ENCODE results near the gene SEC14L2. TPM values are rescaled to one million over a fixed set of nuclear protein-coding genes. Genes with fewer than 3 reads are reported as not detected.

SEC14L2 gene
- total and polyA plus RNA-seq, 10 of the 15 experiments (the other 5 are each of a cell fraction or from before 2014, with no cell fraction given) = 0.08 to 4.0 (median 0.48) TPM

DNA sequence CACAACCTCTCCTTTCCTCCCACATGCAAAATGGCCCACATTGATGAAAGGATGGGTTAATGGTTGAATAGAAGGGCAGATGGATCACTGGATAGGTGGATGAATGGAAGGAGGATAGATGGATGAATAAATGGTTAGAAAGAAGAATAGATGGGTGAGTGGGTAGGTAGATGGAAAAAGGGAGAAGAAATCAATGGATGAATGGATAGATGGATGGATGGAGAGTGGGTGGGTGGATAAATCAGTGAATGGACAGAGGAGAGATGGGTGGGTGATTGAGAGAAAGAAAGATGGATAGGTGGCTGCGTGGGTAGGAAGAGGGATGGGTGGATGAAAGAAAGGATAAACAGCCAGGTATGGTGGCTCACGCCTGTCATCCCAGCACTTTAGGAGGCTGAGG is 73.8 kb downstream of the SEC14L2 start:
- intact Hi-C loops (cut with micrococcal nuclease; ENCODE audit: unreplicated experiment) (no loop called here), in situ Hi-C loops (cut with MboI) (no loop called here)
- no peak for TF ChIP-seq EZH2 (IDR thresholded peaks at IDR 0.05; ENCODE audit: borderline replicate concordance, control insufficient read depth, low read depth, low read length)
- Histone ChIP-seq H3K36me3 (ENCODE audit: control insufficient read depth in 2 of 2, insufficient read depth in 2 of 2, low read length in 1 of 2) (no peaks in the 10 kb centered on the region), H3K79me2 (ENCODE audit: control insufficient read depth, insufficient read depth, low read length) (no peaks in the 10 kb centered on the region), H3K9me3 (replicated peaks; ENCODE audit: control insufficient read depth, insufficient read depth, low read length) (no peaks in the 10 kb centered on the region), H3K4me1 (ENCODE audit: control insufficient read depth, insufficient read depth, low read length) (no peaks in the 10 kb centered on the region), H3K9ac (ENCODE audit: control insufficient read depth, insufficient read depth, low read length) (no peak overlapping the region), H4K20me1 (ENCODE audit: control insufficient read depth, insufficient read depth) (no peaks in the 10 kb centered on the region), H3K4me2 (ENCODE audit: control insufficient read depth, insufficient read depth) (no peak overlapping the region), H3K4me3 (no peak overlapping the region), H3K27me3 (replicated peaks in 1 of 2; ENCODE audit: control insufficient read depth in 2 of 2, insufficient read depth in 2 of 2, low read length in 1 of 2) (peaks cover 0 to 2% of the 10 kb centered on the region in 2 experiments; a peak in 3 of 4 replicates), H2AFZ (ENCODE audit: control insufficient read depth, low read depth, low read length) (no peak overlapping the region), H3K27ac (ENCODE audit: control insufficient read depth, insufficient read depth) (no peak overlapping the region)
- ChIA-PET POLR2A (no interaction called here), CTCF (no interaction called here), RAD21 (ENCODE audit: unreplicated experiment) (no interaction called here), SMC1A (ENCODE audit: uncharacterized antibody, unreplicated experiment) (no interaction called here)
- FAIRE-seq = no peak
- DNase-seq (ENCODE audit: low read depth, low spot score) = no peak
- 0% methylated on average over 2 of the region's 2 CpGs for WGBS (ENCODE audit: insufficient coverage, insufficient replicate concordance, low lambda C conversion rate, missing lambda C conversion rate)
- ATAC-seq = no peak
- BruUV-seq (replicated peaks) = no TSS peak

DNA sequence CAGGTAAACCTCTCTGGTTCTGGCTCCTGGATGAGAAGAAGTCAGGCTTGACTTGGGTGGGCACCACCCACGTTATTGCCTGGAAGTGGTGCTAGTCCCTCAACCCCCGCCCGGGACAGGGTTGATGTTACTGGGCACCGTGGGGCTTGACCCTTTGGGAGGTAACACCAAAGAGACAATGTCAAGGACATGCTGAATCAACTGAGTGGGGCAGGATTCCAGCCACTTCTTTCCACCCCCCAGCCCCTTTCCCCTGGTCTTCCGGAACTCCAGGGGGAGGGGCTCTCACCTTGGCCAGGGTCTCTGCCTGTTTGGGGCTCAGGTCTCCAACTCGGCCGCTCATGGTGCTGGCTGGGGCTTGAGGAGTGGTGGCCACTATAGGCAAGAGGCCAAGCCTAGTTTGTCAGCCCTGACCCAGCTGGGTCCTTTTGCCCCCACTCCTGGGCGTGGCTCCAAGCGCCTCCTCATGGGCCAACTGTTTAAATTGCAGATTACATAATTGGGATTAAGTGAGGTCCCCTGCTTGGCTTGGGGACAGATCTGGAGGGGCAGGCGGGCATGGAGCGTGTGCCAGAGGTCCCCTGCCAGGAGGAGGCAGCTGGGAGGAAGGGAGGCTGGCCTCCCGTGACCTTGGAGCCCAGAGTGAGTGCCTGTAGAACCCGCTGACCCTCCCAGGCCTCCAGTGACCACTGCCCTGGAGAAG is 74.9 kb downstream of the SEC14L2 start, which contains the start of gene SEC14L3:
Gene SEC14L3 (minus strand): TSS at position 402 of the 703 bp plus-strand sequence. CDS start 59 bp downstream, at position 343.
- Histone ChIP-seq H3K4me2 (ENCODE audit: control insufficient read depth, insufficient read depth) (no peak within 1 kb of the TSS), H3K27me3 (replicated peaks in 1 of 2; ENCODE audit: control insufficient read depth in 2 of 2, insufficient read depth in 2 of 2, low read length in 1 of 2) (peaks cover 0 to 2% of the 10 kb centered on the region in 2 experiments; a peak in 3 of 4 replicates), H4K20me1 (ENCODE audit: control insufficient read depth, insufficient read depth) (no peaks in the 10 kb centered on the region), H3K9ac (ENCODE audit: control insufficient read depth, insufficient read depth, low read length) (no peak within 1 kb of the TSS), H3K79me2 (ENCODE audit: control insufficient read depth, insufficient read depth, low read length) (no peaks in the 10 kb centered on the region), H3K27ac (ENCODE audit: control insufficient read depth, insufficient read depth) (no peak within 1 kb of the TSS), H3K36me3 (ENCODE audit: control insufficient read depth in 2 of 2, insufficient read depth in 2 of 2, low read length in 1 of 2) (no peaks in the 10 kb centered on the region), H2AFZ (ENCODE audit: control insufficient read depth, low read depth, low read length) (no peak within 1 kb of the TSS), H3K9me3 (replicated peaks; ENCODE audit: control insufficient read depth, insufficient read depth, low read length) (no peaks in the 10 kb centered on the region), H3K4me3 (no peak within 1 kb of the TSS), H3K4me1 (ENCODE audit: control insufficient read depth, insufficient read depth, low read length) (no peaks in the 10 kb centered on the region)
- WGBS (ENCODE audit: insufficient coverage, insufficient replicate concordance, low lambda C conversion rate, missing lambda C conversion rate) = 26% methylated on average over 13 of the region's 13 CpGs
- POLR2A ChIA-PET = no interaction called here
- DNase-seq (ENCODE audit: low read depth, low spot score) (no peak), ATAC-seq (no peak), FAIRE-seq (no peak)
- TF ChIP-seq CHD4 (IDR thresholded peaks at IDR 0.05) (no peak), NFIC (IDR thresholded peaks at IDR 0.05; ENCODE audit: low read depth, low read length) (no peak), TAF1 (IDR thresholded peaks at IDR 0.05; ENCODE audit: borderline replicate concordance, low read depth, low read length) (no peak), STAT1 (conservative IDR thresholded peaks at IDR 0.05) (no peak), GATAD2B (conservative IDR thresholded peaks at IDR 0.05; ENCODE audit: low read depth) (no peak), WRNIP1 (IDR thresholded peaks at IDR 0.05; ENCODE audit: borderline replicate concordance, low read depth, low read length) (no peak)
- TF ChIP-seq, protein P1, sequence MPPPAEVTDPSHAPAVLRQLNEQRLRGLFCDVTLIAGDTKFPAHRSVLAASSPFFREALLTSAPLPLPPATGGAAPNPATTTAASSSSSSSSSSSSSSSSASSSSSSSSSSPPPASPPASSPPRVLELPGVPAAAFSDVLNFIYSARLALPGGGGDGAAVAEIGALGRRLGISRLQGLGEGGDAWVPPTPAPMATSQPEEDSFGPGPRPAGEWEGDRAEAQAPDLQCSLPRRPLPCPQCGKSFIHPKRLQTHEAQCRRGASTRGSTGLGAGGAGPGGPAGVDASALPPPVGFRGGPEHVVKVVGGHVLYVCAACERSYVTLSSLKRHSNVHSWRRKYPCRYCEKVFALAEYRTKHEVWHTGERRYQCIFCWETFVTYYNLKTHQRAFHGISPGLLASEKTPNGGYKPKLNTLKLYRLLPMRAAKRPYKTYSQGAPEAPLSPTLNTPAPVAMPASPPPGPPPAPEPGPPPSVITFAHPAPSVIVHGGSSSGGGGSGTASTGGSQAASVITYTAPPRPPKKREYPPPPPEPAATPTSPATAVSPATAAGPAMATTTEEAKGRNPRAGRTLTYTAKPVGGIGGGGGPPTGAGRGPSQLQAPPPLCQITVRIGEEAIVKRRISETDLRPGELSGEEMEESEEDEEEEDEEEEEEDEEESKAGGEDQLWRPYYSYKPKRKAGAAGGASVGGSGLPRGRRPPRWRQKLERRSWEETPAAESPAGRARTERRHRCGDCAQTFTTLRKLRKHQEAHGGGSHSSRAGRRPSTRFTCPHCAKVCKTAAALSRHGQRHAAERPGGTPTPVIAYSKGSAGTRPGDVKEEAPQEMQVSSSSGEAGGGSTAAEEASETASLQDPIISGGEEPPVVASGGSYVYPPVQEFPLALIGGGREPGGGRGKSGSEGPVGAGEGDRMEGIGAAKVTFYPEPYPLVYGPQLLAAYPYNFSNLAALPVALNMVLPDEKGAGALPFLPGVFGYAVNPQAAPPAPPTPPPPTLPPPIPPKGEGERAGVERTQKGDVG (CRISPR knock-in tag; IDR thresholded peaks at IDR 0.05) = no peak
- SMC1A ChIA-PET (ENCODE audit: uncharacterized antibody, unreplicated experiment) = no interaction called here
- in situ Hi-C loops (cut with MboI) (no loop called here), intact Hi-C loops (cut with micrococcal nuclease; ENCODE audit: unreplicated experiment) (no loop called here)
- CTCF ChIA-PET = no interaction called here
- no TSS peak for BruUV-seq (replicated peaks)
- RAD21 ChIA-PET (ENCODE audit: unreplicated experiment) = no interaction called here

All from GM12878 (cell line).